ENCODE data around the gene LYRM1. TPM values are rescaled to one million over a fixed set of nuclear protein-coding genes. Genes with fewer than 3 reads are reported as not detected.

The LYRM1 gene
- total and polyA plus RNA-seq, 2 of the 8 experiments (the other 6 are each of a cell fraction or from before 2014, with no cell fraction given) = 11.6 to 13.4 TPM

DNA sequence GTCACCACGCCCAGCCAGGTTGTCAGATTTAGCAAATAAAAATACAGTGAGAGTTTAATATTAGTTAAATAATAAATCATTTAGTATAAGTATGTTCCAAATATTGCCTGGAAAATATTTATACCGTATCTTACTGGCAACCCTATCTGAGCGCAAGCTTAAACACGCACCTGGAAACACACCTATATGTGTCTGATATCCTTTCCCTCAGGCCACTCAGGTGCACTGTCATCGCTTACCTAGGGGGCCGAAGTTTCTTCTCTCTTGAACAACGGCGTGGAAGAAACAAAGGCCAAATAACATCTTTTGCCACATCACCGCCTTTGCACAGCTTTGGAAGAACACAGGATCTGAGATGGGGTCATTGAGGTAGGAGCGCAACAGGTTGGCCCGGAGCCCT is 54.0 kb downstream of the LYRM1 start:
- Histone ChIP-seq H2AK5ac (ENCODE audit: low read depth, low read length) (no peak overlapping the region), H3K4ac (replicated peaks; ENCODE audit: insufficient read length, low read depth, low read length) (no peak overlapping the region), H3K79me1 (ENCODE audit: low read depth, low read length) (no peaks in the 10 kb centered on the region), H3K4me3 (ENCODE audit: extremely low read depth in 1 of 4, insufficient read depth in 2 of 4, low read depth in 3 of 4, low read length in 4 of 4) (no peak overlapping the region), H2BK5ac (ENCODE audit: low read depth, low read length) (no peak overlapping the region), H4K5ac (ENCODE audit: insufficient read length, low read depth, low read length) (no peak overlapping the region), H3K9me3 (ENCODE audit: insufficient read depth in 2 of 2, low read depth in 1 of 2, low read length in 1 of 2) (no peaks in the 10 kb centered on the region), H3K4me2 (ENCODE audit: insufficient read depth in 1 of 2, low read depth in 2 of 2, low read length in 2 of 2) (no peak overlapping the region), H2BK12ac (ENCODE audit: low read depth, low read length) (no peak overlapping the region), H3K36me3 (ENCODE audit: control insufficient read depth in 2 of 4, insufficient read depth in 4 of 4, low read length in 3 of 4) (no peaks in the 10 kb centered on the region), H3K4me1 (replicated peaks in 1 of 4; ENCODE audit: control insufficient read depth in 3 of 4, insufficient read depth in 4 of 4, low read length in 3 of 4) (no peaks in the 10 kb centered on the region), H2BK120ac (replicated peaks; ENCODE audit: low read depth, low read length) (no peak overlapping the region), H3K18ac (ENCODE audit: extremely low read depth, low read length) (no peak overlapping the region), H4K8ac (ENCODE audit: extremely low read depth, insufficient read depth, low read length) (no peak overlapping the region), H3K27ac (ENCODE audit: low read depth, low read length) (no peak overlapping the region), H2BK20ac (ENCODE audit: low read length) (no peak overlapping the region), H3K56ac (replicated peaks; ENCODE audit: insufficient read length, low read depth, low read length) (no peak overlapping the region), H3K79me2 (ENCODE audit: control insufficient read depth in 1 of 2, insufficient read depth in 2 of 2, low read length in 2 of 2) (no peaks in the 10 kb centered on the region), H4K20me1 (replicated peaks in 1 of 2; ENCODE audit: control insufficient read depth in 1 of 2, insufficient read depth in 2 of 2, low read length in 2 of 2) (no peaks in the 10 kb centered on the region), H2AFZ (ENCODE audit: low read length) (no peak overlapping the region), H3K27me3 (replicated peaks in 1 of 4; ENCODE audit: control insufficient read depth in 3 of 4, extremely low read depth in 1 of 4, insufficient read depth in 3 of 4, low read length in 3 of 4) (no peaks in the 10 kb centered on the region), H3K14ac (ENCODE audit: insufficient read length) (no peak overlapping the region), H3K9ac (replicated peaks in 1 of 4; ENCODE audit: extremely low read depth in 1 of 4, low read depth in 3 of 4, low read length in 3 of 4) (no peak overlapping the region), H3K23ac (ENCODE audit: insufficient read length) (no peak overlapping the region), H4K91ac (replicated peaks; ENCODE audit: insufficient read length, low read length) (no peak overlapping the region), H3K23me2 (ENCODE audit: low read depth, low read length) (no peaks in the 10 kb centered on the region; the same call in 1 of the 2 replicates), H2BK15ac (ENCODE audit: low read length) (no peak overlapping the region)
- ChIA-PET CTCF (ENCODE audit: partially characterized antibody) (interaction anchor here (0.5 to 1.3 kb wide), 4 partner anchors 23 to 194 kb away, joined by 3 read pairs; no protein-coding TSS in a partner anchor), POLR2A (ENCODE audit: partially characterized antibody) (no interaction called here)
- TF ChIP-seq CBX5 (IDR thresholded peaks at IDR 0.05; ENCODE audit: low read depth, low read length) (no peak), KDM1A (IDR thresholded peaks at IDR 0.05; ENCODE audit: borderline replicate concordance, low read length) (no peak), RNF2 (IDR thresholded peaks at IDR 0.05; ENCODE audit: borderline replicate concordance, low read depth, low read length, missing control alignments, poor library complexity, severe bottlenecking) (no peak), MAFK (IDR thresholded peaks at IDR 0.05; ENCODE audit: low read depth, low read length) (no peak)
- WGBS, 2 experiments (ENCODE audit: extremely low coverage in 1 of 2, insufficient coverage in 1 of 2, insufficient read length in 1 of 2, insufficient replicate concordance in 2 of 2, low coverage in 1 of 2, low lambda C conversion rate in 2 of 2, missing lambda C conversion rate in 1 of 2) = 94% methylated on average over 11 of the region's 11 CpGs; no CpG with 5 or more reads in 1 of the 2 experiments
- DNase-seq (ENCODE audit: low read depth in 1 of 2, low spot score in 2 of 2) (no peak), FAIRE-seq (no peak)
